ENCODE data around the gene ICOSLG.
"Not testable (repeated sequence)": the region's sequence is repeated elsewhere in the genome, so short reads cannot be mapped to it uniquely, and the experiment has no call there.

- not testable (repeated sequence) for TF ChIP-seq CTCF (IDR thresholded peaks at IDR 0.05; ENCODE audit: insufficient read depth, low read length); REST (IDR thresholded peaks at IDR 0.05; ENCODE audit: insufficient replicate concordance, low read depth)
Measured at GRCh38 chr21:44227614-44228013, 13.1 kb downstream of the ICOSLG start.

Data from HL-60 (cell line).